K562 (cell line): Measurements from ENCODE around the gene KCNN4. TPM values are rescaled to one million over a fixed set of nuclear protein-coding genes. Genes with fewer than 3 reads are reported as not detected.
A peak's percentile ranks its signal among the peaks of the same experiment; 100 is the strongest.

Source experiments
- ARID2 ChIP-seq: fragments of 450-650 bp; IDR thresholded peaks from 2 replicates; pipeline ENCODE4 v1.6.1; 2017; ENCODE audit warnings: antibody characterized with exemption, mild to moderate bottlenecking
- ASH1L ChIP-seq: fragments of 450-650 bp; IDR thresholded peaks from 2 replicates; pipeline ENCODE4 v1.6.1; 2018; ENCODE audit warnings: borderline replicate concordance, mild to moderate bottlenecking, low read depth; ENCODE audit not compliant: partially characterized antibody
- ATF7 ChIP-seq: fragments of 450-650 bp; IDR thresholded peaks from 2 replicates; pipeline ENCODE4 v1.7.1; 2014; ENCODE audit warnings: mild to moderate bottlenecking, moderate library complexity
- CHAMP1 ChIP-seq: fragments of 450-650 bp; IDR thresholded peaks from 2 replicates; pipeline ENCODE4 v1.6.1; 2016; ENCODE audit warnings: mild to moderate bottlenecking
- FOXJ2 ChIP-seq: fragments of 200-800 bp; sonication (Bioruptor generic); IDR thresholded peaks from 2 replicates; pipeline ENCODE4 v1.6.1; 2016; ENCODE audit warnings: missing genetic modification characterization, missing compliant biosample characterization
- FOXM1 ChIP-seq, 2 experiments: fragments of 450-650 bp in 1 of 2; sonication (generic) in 1 of 2; formaldehyde crosslinking in 1 of 2; IDR thresholded peaks; 2 replicates each; pipeline versions ENCODE4 v1.6.1 to v1.9.0; 2017 to 2022; ENCODE audit warnings: low read depth in 2 of 2, mild to moderate bottlenecking in 2 of 2, missing genetic modification reagents in 1 of 2, moderate library complexity in 1 of 2
- JUND ChIP-seq, 2 experiments: IDR thresholded peaks; 2 replicates in 1 of 2; 3 replicates in 1 of 2; pipeline ENCODE4 v1.6.1; 2011; ENCODE audit warnings: borderline replicate concordance in 2 of 2, low read depth in 2 of 2, low read length in 2 of 2, improper control_type of control experiment in 1 of 2, missing biosample characterization in 1 of 2, missing genetic modification characterization in 1 of 2, missing genetic modification reagents in 1 of 2
- KDM4B ChIP-seq, 2 experiments: fragments of 450-650 bp in 1 of 2; sonication (generic) in 1 of 2; IDR thresholded peaks; 2 replicates each; pipeline ENCODE4 v1.6.1; 2016 to 2017; ENCODE audit warnings: borderline replicate concordance in 2 of 2, antibody characterized with exemption in 1 of 2, low read depth in 1 of 2, mild to moderate bottlenecking in 1 of 2
- MLLT1 ChIP-seq, 2 experiments: fragments of 450-650 bp; IDR thresholded peaks; 2 replicates each; pipeline ENCODE4 v1.6.1; 2016
- NFRKB ChIP-seq: fragments of 450-650 bp; IDR thresholded peaks from 2 replicates; pipeline ENCODE4 v1.6.1; 2016; ENCODE audit warnings: low read depth
- NUFIP1 ChIP-seq: fragments of 450-650 bp; IDR thresholded peaks from 2 replicates; pipeline ENCODE4 v1.6.1; 2018; ENCODE audit not compliant: partially characterized antibody
- PHF21A ChIP-seq: fragments of 450-650 bp; IDR thresholded peaks from 2 replicates; pipeline ENCODE4 v1.6.1; 2017; ENCODE audit warnings: low read depth, borderline replicate concordance
- SOX6 ChIP-seq: fragments of 450-650 bp; IDR thresholded peaks from 2 replicates; pipeline ENCODE4 v1.6.1; 2014; ENCODE audit warnings: mild to moderate bottlenecking
- TEAD2 ChIP-seq: fragments of 450-650 bp; IDR thresholded peaks from 2 replicates; pipeline ENCODE4 v1.6.1; 2016; ENCODE audit warnings: missing genetic modification characterization, control low read depth, missing compliant biosample characterization
- ZBTB17 ChIP-seq: fragments of 450-650 bp; formaldehyde crosslinking; IDR thresholded peaks from 2 replicates; pipeline ENCODE4 v1.4.0; 2020; ENCODE audit warnings: mild to moderate bottlenecking
- ZFP36 ChIP-seq: fragments of 150-350 bp; IDR thresholded peaks from 2 replicates; pipeline ENCODE4 v1.6.1; 2018; ENCODE audit warnings: low read length, low read depth; ENCODE audit not compliant: partially characterized antibody
- ZFX ChIP-seq: sonication (generic); formaldehyde crosslinking; IDR thresholded peaks from 2 replicates; pipeline ENCODE4 v1.8.0; 2022; ENCODE audit warnings: mild to moderate bottlenecking, missing genetic modification reagents, moderate library complexity
- ZNF146 ChIP-seq: IDR thresholded peaks from one replicate; pipeline ENCODE4 v1.6.1; 2018; ENCODE audit warnings: missing compliant biosample characterization; ENCODE audit not compliant: unreplicated experiment
- ZNF197 ChIP-seq: fragments of 200-800 bp; sonication (Bioruptor generic); IDR thresholded peaks from 2 replicates; pipeline ENCODE4 v1.6.1; 2016; ENCODE audit warnings: low read depth, missing genetic modification characterization, missing compliant biosample characterization
- ZNF311 ChIP-seq: fragments of 250-450 bp; sonication (Bioruptor Pico); IDR thresholded peaks from 2 replicates; pipeline ENCODE4 v1.4.0; 2020; ENCODE audit warnings: mild to moderate bottlenecking, moderate library complexity
- ZNF695 ChIP-seq: fragments of 450-650 bp; formaldehyde crosslinking; IDR thresholded peaks from 2 replicates; pipeline ENCODE4 v1.4.0; 2020; ENCODE audit warnings: mild to moderate bottlenecking, moderate library complexity
- ZNF740 ChIP-seq, 3 experiments: fragments of 200-800 bp in 1 of 3; sonication (Bioruptor generic) in 1 of 3; sonication (generic) in 1 of 3; formaldehyde crosslinking in 1 of 3; IDR thresholded peaks; 2 replicates each; pipeline versions ENCODE4 v1.6.1 to v1.8.0; 2016 to 2022; ENCODE audit warnings: mild to moderate bottlenecking in 2 of 3, missing compliant biosample characterization in 2 of 3, missing genetic modification characterization in 2 of 3, missing genetic modification reagents in 1 of 3
- polyA plus RNA-seq, 8 experiments: library from polyadenylated mRNA; depleted of rRNA in 4 of 8; stranded (reverse) in 5 of 8; unstranded in 3 of 8; fragments of >200 nt; fragmentation: Nextera tagmentation in 2 of 8; fragmentation: Illumina TruSeq in 1 of 8; extraction: Ambion mirVana in 2 of 8; extraction: Trizol in 1 of 8; gene quantifications; 2 replicates each; pipeline versions ENCODE4 v1.2.1 to v1.2.3, GENCODE V29; 2011 to 2014; ENCODE audit warnings: inconsistent platforms in 1 of 8, missing spikeins in 1 of 8
- total RNA-seq, 7 experiments: library from RNA; depleted of rRNA in 6 of 7; stranded (reverse); fragments of >200 nt in 6 of 7; fragmentation: Illumina TruSeq in 2 of 7; extraction: Trizol in 2 of 7; gene quantifications; 2 replicates each; pipeline versions ENCODE4 v1.2.1 to v1.2.3, GENCODE V29; 2011 to 2021; ENCODE audit warnings: low replicate concordance in 1 of 7

The KCNN4 gene
- total and polyA plus RNA-seq, 9 of the 15 experiments (the other 6 are each of a cell fraction or from before 2014, with no cell fraction given): 0.53 to 37.7 (median 25.9) TPM

- 0 out of 4 replicates have a peak, but pooled peaks of 1 of the 2 experiments have one; percentile 25 for TF ChIP-seq KDM4B (IDR thresholded peaks at IDR 0.05; ENCODE audit: borderline replicate concordance in 2 of 2, low read depth in 1 of 2)
- TF ChIP-seq ZNF740 (CRISPR knock-in tag; IDR thresholded peaks at IDR 0.05): no peak
- TF ChIP-seq ZNF740 (tag; IDR thresholded peaks at IDR 0.05): 0 out of 4 replicates have a peak, but pooled peaks of 1 of the 2 experiments have one; percentile 30
- no peak for TF ChIP-seq FOXM1 (IDR thresholded peaks at IDR 0.05; ENCODE audit: low read depth)
- no peak for TF ChIP-seq FOXM1 (CRISPR knock-in tag; IDR thresholded peaks at IDR 0.05; ENCODE audit: low read depth)
- peak; percentile 28; the same call in 1 of the 2 replicates for TF ChIP-seq CHAMP1
- TF ChIP-seq ASH1L: no peak
- TF ChIP-seq JUND (IDR thresholded peaks at IDR 0.05; ENCODE audit: borderline replicate concordance, low read depth, low read length): peak; percentile 53; the same call in 1 of the 2 replicates
- peak; percentile 58; the same call in 1 of the 3 replicates for TF ChIP-seq JUND (tag; IDR thresholded peaks at IDR 0.05; ENCODE audit: borderline replicate concordance, low read depth, low read length)
- TF ChIP-seq NFRKB: peak; percentile 27
- TF ChIP-seq MLLT1 (IDR thresholded peaks at IDR 0.05): peak; percentile 8 to 37; a peak in 1 of 4 replicates
- peak; percentile 9; the same call in 1 of the 2 replicates for TF ChIP-seq SOX6
- peak; percentile 38; the same call in 1 of the 2 replicates for TF ChIP-seq ZNF197 (CRISPR knock-in tag)
- TF ChIP-seq ZNF146: no peak
- TF ChIP-seq ZFX: peak; percentile 73
- peak; percentile 83 for TF ChIP-seq ZFP36
- TF ChIP-seq ZNF695: no peak
- peak; percentile 63 for TF ChIP-seq ZBTB17 (CRISPR knock-in tag)
- TF ChIP-seq NUFIP1: peak; percentile 61
- TF ChIP-seq ARID2: peak; percentile 86
- no peak for TF ChIP-seq FOXJ2
- peak; percentile 62; the same call in 1 of the 2 replicates for TF ChIP-seq PHF21A
- peak; percentile 34; the same call in 1 of the 2 replicates for TF ChIP-seq ATF7
- no peak for TF ChIP-seq TEAD2 (tag)
- no peak for TF ChIP-seq ZNF311 (CRISPR knock-in tag)
Observed at GRCh38 chr19:43784981-43785808, 4.4 kb upstream of the KCNN4 start (continued).
